ENCODE data around the gene RRAGC.

- TF ChIP-seq GATA2 (IDR thresholded peaks at IDR 0.05; ENCODE audit: low read depth, low read length) (no peak), GATA3 (IDR thresholded peaks at IDR 0.05; ENCODE audit: low read depth, low read length) (no peak)
Observed at GRCh38 chr1:38858833-38859560, 575 bp downstream of the RRAGC start.
